HG03139 (cell line): ENCODE data around the gene TSPAN5.
A peak's percentile ranks its signal among the peaks of the same experiment; 100 is the strongest.
"Not testable (repeated sequence)": the region's sequence is repeated elsewhere in the genome, so short reads cannot be mapped to it uniquely, and the experiment has no call there.

Experiments
- ATAC-seq: cut with Tn5 transposase; IDR thresholded peaks from one replicate; pipeline ENCODE4 v1.9.1; 2021; ENCODE audit not compliant: unreplicated experiment

The TSPAN5 gene

GRCh38 chr4:98503676-98504075 lies 154.7 kb downstream of the TSPAN5 start:
- ATAC-seq: no peak

GRCh38 chr4:98502624-98503023 lies 155.8 kb downstream of the TSPAN5 start:
- no peak for ATAC-seq

- ATAC-seq: no peak
Measured at GRCh38 chr4:98502031-98502430, 156.4 kb downstream of the TSPAN5 start.

GRCh38 chr4:98501383-98501782 lies 157.0 kb downstream of the TSPAN5 start:
- ATAC-seq: no peak

GRCh38 chr4:98498774-98499173 lies 159.6 kb downstream of the TSPAN5 start:
- ATAC-seq: no peak

- ATAC-seq: no peak
Measured at GRCh38 chr4:98496152-98496845, 162.1 kb downstream of the TSPAN5 start.

- no peak for ATAC-seq
Measured at GRCh38 chr4:98493296-98493695, 165.1 kb downstream of the TSPAN5 start.

GRCh38 chr4:98491899-98492559 lies 166.4 kb downstream of the TSPAN5 start:
- no peak for ATAC-seq

GRCh38 chr4:98490251-98490650 lies 168.2 kb downstream of the TSPAN5 start:
- no peak for ATAC-seq

GRCh38 chr4:98485816-98486345 lies 172.5 kb downstream of the TSPAN5 start:
- ATAC-seq: no peak

- no peak for ATAC-seq
Measured at GRCh38 chr4:98484031-98484430, 174.4 kb downstream of the TSPAN5 start.

GRCh38 chr4:98482847-98483806 lies 175.3 kb downstream of the TSPAN5 start:
- ATAC-seq: peak; percentile 68

- ATAC-seq: peak; percentile 13
Measured at GRCh38 chr4:98482503-98482846, 175.9 kb downstream of the TSPAN5 start.

GRCh38 chr4:98481167-98481566 lies 177.2 kb downstream of the TSPAN5 start:
- no peak for ATAC-seq

GRCh38 chr4:98480535-98480934 lies 177.9 kb downstream of the TSPAN5 start:
- ATAC-seq: no peak

- not testable (repeated sequence) for ATAC-seq
Measured at GRCh38 chr4:98479590-98479989, 178.8 kb downstream of the TSPAN5 start.

- ATAC-seq: no peak
Measured at GRCh38 chr4:98476891-98477290, 181.5 kb downstream of the TSPAN5 start.

GRCh38 chr4:98474408-98474844 lies 184.0 kb downstream of the TSPAN5 start:
- no peak for ATAC-seq

GRCh38 chr4:98473046-98473445 lies 185.4 kb downstream of the TSPAN5 start:
- ATAC-seq: no peak

GRCh38 chr4:98470831-98471230 lies 187.6 kb downstream of the TSPAN5 start:
- no peak for ATAC-seq

- no peak for ATAC-seq
Measured at GRCh38 chr4:98470366-98470765, 188.0 kb downstream of the TSPAN5 start.
